Measurements from ENCODE around the gene FASTKD3. TPM values are rescaled to one million over a fixed set of nuclear protein-coding genes. Genes with fewer than 3 reads are reported as not detected.

Gene FASTKD3
- total and polyA plus RNA-seq, 2 of the 4 experiments (the other 2 are of a cell fraction) = 8.4 to 12.7 TPM

DNA sequence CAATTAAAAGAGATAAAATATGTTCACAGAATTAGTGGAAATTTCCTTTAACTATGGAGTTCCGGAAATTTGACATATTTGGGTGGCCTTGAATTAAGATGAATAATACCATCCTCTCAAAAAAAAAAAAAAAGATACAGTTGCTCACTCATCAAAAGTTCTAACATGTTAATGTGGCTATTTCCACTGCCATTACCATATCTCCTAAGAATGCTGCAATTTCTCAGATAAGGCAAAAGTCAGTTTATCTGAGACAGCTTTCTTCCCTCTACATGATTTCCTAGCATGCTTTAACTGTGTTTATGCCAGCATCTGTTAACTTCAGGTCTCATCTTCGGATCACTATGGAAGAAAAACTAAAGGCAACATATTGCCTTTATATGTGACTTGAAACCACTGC, 2.6 kb downstream of the FASTKD3 start:
- Histone ChIP-seq H3K27ac (ENCODE audit: insufficient read depth, low read length) (no peak overlapping the region), H3K56ac (ENCODE audit: extremely low read depth, insufficient read depth, low read length) (no peak overlapping the region), H4K8ac (ENCODE audit: low read depth in 2 of 2, low read length in 2 of 2) (no peak overlapping the region), H3K79me1 (ENCODE audit: low read depth in 1 of 2, low read length in 2 of 2) (peaks cover 15 to 30% of the 10 kb centered on the region in 2 experiments), H2BK120ac (ENCODE audit: low read depth, low read length) (no peak overlapping the region), H2BK5ac (ENCODE audit: low read depth, low read length, poor library complexity, severe bottlenecking) (no peak overlapping the region), H3K9ac (ENCODE audit: low read depth, low read length) (no peak overlapping the region), H3K14ac (replicated peaks; ENCODE audit: low read depth, low read length) (no peak overlapping the region), H3K4me3 (ENCODE audit: insufficient read depth, low read depth, low read length) (no peak overlapping the region), H2BK15ac (ENCODE audit: low read depth, low read length) (no peak overlapping the region), H2AFZ (replicated peaks; ENCODE audit: low read length, poor library complexity) (no peak overlapping the region), H3K4me1 (ENCODE audit: control insufficient read depth, insufficient read depth, low read length) (0 out of 2 replicates have a peak, but pooled peaks cover 2% of the 10 kb centered on the region), H2AK9ac (replicated peaks; ENCODE audit: low read depth, low read length, poor library complexity) (no peak overlapping the region), H3K18ac (ENCODE audit: low read depth, low read length) (no peak overlapping the region), H4K91ac (ENCODE audit: insufficient read depth, low read depth, low read length) (no peak overlapping the region), H4K5ac (ENCODE audit: low read depth, low read length) (no peak overlapping the region), H4K20me1 (ENCODE audit: insufficient read depth, low read length) (no peaks in the 10 kb centered on the region; the same call in 1 of the 2 replicates), H3K4me2 (ENCODE audit: low read depth, low read length) (no peak overlapping the region), H2BK20ac (ENCODE audit: low read depth, low read length) (no peak overlapping the region), H3K4ac (ENCODE audit: low read depth, low read length) (no peak overlapping the region), H3K36me3 (ENCODE audit: control insufficient read depth, insufficient read depth, low read length) (peaks cover 7% of the 10 kb centered on the region), H3K9me1 (ENCODE audit: insufficient read depth, low read length) (peaks cover 6% of the 10 kb centered on the region; the same call in 1 of the 2 replicates), H3K27me3 (ENCODE audit: control insufficient read depth, insufficient read depth, low read length) (no peaks in the 10 kb centered on the region), H3K23ac (ENCODE audit: low read depth, low read length) (0 out of 2 replicates have a peak overlapping the region, but pooled peaks have one; percentile 44), H3K9me3 (ENCODE audit: control insufficient read depth, insufficient read depth, low read length) (no peaks in the 10 kb centered on the region), H2AK5ac (ENCODE audit: low read depth, low read length) (no peak overlapping the region)
- ChIA-PET POLR2A (ENCODE audit: unreplicated experiment) (no interaction called here), CTCF (no interaction called here)
- TF ChIP-seq, protein P1, sequence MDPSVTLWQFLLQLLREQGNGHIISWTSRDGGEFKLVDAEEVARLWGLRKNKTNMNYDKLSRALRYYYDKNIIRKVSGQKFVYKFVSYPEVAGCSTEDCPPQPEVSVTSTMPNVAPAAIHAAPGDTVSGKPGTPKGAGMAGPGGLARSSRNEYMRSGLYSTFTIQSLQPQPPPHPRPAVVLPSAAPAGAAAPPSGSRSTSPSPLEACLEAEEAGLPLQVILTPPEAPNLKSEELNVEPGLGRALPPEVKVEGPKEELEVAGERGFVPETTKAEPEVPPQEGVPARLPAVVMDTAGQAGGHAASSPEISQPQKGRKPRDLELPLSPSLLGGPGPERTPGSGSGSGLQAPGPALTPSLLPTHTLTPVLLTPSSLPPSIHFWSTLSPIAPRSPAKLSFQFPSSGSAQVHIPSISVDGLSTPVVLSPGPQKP (IDR thresholded peaks at IDR 0.05; ENCODE audit: borderline replicate concordance, low read depth, low read length) = no peak
- no peak for TF ChIP-seq POLR2A (IDR thresholded peaks at IDR 0.05; ENCODE audit: low read depth, low read length)
- no peak for TF ChIP-seq SMC3 (IDR thresholded peaks at IDR 0.05; ENCODE audit: low read depth, low read length)
- no peak for ATAC-seq (ENCODE audit: low read depth)
- in situ Hi-C loops (cut with MboI; ENCODE audit: low sequenced_read_pairs) (no loop called here), intact Hi-C loops (cut with micrococcal nuclease) (no loop called here), dilution Hi-C loops (cut with HindIII; ENCODE audit: low sequenced_read_pairs, unreplicated experiment) (no loop called here)
- no peak for DNase-seq
- no TSS peak for BruUV-seq (replicated peaks)
- WGBS, 2 experiments (ENCODE audit: extremely low coverage in 2 of 2, insufficient read length in 1 of 2) = no CpG with 5 or more reads among the region's 2 CpGs

All from IMR-90 (cell line).